Measurements from ENCODE around the gene MBOAT1. TPM values are rescaled to one million over a fixed set of nuclear protein-coding genes. Genes with fewer than 3 reads are reported as not detected.

The MBOAT1 gene
- total RNA-seq, 1 donor from 2014 or later = 6.4 TPM

DNA sequence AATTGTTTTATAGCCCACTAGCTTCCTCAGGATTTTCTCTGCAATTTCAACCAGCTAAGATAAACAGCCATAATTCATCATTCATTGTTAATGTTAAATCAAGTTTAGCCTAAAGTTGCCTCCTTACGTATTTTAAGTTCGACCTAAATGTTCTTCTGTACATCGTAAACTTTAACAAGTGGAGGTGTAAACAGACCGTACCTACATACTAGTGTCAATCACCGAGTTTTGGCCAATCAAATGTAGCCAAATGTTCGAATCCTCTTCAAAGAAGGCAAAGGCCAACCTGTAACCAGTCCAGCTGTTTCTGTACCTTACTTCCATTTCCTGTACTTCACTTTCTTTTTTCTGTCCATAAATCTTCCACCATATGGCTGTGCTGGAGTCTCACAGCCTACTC lies 13.5 kb downstream of the MBOAT1 start:
- FAIRE-seq (no peak), DNase-seq (ENCODE audit: low read depth) (no peak)
- Histone ChIP-seq H3K27ac (ENCODE audit: low read depth, low read length) (no peak overlapping the region), H3K4me1 (ENCODE audit: insufficient read depth, low read length) (no peaks in the 10 kb centered on the region), H3K9ac (ENCODE audit: low read length) (no peak overlapping the region), H3K27me3 (ENCODE audit: insufficient read depth, low read length) (no peaks in the 10 kb centered on the region), H3K79me2 (ENCODE audit: insufficient read depth, low read length) (no peaks in the 10 kb centered on the region), H3K4me2 (ENCODE audit: low read length) (no peak overlapping the region), H3K9me3 (ENCODE audit: insufficient read depth, low read depth, low read length) (no peaks in the 10 kb centered on the region), H3K4me3 (ENCODE audit: insufficient read depth, low read depth, low read length) (no peak overlapping the region), H2AFZ (ENCODE audit: low read depth, low read length) (no peak overlapping the region), H3K36me3 (ENCODE audit: insufficient read depth, low read length) (no peaks in the 10 kb centered on the region), H4K20me1 (ENCODE audit: insufficient read depth, low read length) (no peaks in the 10 kb centered on the region)
- no peak overlapping the region for H3K27ac Mint-ChIP-seq (ENCODE audit: unreplicated experiment)
- no peaks in the 10 kb centered on the region for H3K27me3 Mint-ChIP-seq (ENCODE audit: low read depth, unreplicated experiment)
- no peak for TF ChIP-seq EZH2 (IDR thresholded peaks at IDR 0.05; ENCODE audit: insufficient read depth, low read length)
- TF ChIP-seq, protein P1, sequence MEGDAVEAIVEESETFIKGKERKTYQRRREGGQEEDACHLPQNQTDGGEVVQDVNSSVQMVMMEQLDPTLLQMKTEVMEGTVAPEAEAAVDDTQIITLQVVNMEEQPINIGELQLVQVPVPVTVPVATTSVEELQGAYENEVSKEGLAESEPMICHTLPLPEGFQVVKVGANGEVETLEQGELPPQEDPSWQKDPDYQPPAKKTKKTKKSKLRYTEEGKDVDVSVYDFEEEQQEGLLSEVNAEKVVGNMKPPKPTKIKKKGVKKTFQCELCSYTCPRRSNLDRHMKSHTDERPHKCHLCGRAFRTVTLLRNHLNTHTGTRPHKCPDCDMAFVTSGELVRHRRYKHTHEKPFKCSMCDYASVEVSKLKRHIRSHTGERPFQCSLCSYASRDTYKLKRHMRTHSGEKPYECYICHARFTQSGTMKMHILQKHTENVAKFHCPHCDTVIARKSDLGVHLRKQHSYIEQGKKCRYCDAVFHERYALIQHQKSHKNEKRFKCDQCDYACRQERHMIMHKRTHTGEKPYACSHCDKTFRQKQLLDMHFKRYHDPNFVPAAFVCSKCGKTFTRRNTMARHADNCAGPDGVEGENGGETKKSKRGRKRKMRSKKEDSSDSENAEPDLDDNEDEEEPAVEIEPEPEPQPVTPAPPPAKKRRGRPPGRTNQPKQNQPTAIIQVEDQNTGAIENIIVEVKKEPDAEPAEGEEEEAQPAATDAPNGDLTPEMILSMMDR (IDR thresholded peaks at IDR 0.05; ENCODE audit: insufficient read depth, low read depth, low read length) = no peak
- no peak overlapping the region for H3K4me3 Mint-ChIP-seq (ENCODE audit: unreplicated experiment)
- peaks cover 10% of the 10 kb centered on the region for H3K4me1 Mint-ChIP-seq (ENCODE audit: low read depth, unreplicated experiment)
- H3K36me3 Mint-ChIP-seq (ENCODE audit: low read depth, unreplicated experiment) = no peaks in the 10 kb centered on the region
- peaks cover 5% of the 10 kb centered on the region for H3K9me3 Mint-ChIP-seq (ENCODE audit: unreplicated experiment)

DNA sequence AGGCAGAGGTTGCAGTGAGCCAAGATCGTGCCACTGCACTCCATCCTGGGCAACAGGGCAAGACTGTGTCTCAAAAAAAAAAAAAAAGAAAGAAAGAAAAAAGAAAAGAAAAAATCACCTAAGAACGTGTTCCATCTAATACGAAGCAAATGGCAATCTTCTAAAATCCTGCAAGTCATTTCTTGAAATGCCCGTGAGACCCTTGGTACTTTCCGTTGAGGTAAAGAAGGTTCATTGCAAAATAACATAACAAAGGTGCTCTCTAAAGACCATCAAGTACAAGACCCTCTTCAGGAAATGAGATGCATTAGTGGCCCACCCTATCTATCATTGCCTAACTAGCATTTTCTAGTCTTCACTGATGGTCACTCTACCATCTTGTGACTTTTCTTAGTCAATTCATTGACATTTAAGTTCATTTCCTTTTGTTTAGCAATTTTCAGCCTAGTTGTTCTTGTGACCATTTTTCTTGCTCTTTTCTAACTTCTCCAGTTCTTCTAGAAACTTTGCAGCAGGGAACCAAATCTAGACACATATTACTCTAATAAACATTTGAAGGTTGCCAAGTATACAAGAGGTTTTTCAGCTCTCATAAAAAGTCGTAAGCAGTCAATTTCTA lies 14.0 kb downstream of the MBOAT1 start:
- Histone ChIP-seq H3K27me3 (ENCODE audit: insufficient read depth, low read length) (no peaks in the 10 kb centered on the region), H3K4me2 (ENCODE audit: low read length) (no peak overlapping the region), H2AFZ (ENCODE audit: low read depth, low read length) (no peak overlapping the region)

DNA sequence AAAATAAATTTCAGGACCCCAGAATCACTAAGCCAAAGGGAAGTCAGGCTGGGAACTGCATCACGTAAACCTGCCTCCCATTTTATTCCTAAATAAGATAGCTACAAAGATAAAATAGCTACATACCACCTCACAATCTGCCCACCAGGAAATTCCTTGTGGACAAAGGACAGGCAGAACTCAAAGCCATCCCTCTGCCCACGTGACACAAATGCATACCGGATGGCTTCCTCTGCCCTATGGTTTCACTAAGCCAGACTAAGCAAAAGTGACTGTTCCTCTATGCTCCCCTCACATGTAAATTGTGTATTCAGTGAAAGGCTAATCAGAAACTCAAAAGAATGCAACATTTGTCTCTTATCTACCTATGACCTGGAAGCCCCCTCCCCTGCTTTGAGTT lies 15.0 kb downstream of the MBOAT1 start:
- no peak overlapping the region for H3K4me3 Mint-ChIP-seq (ENCODE audit: unreplicated experiment)
- Histone ChIP-seq H3K4me1 (ENCODE audit: insufficient read depth, low read length) (no peaks in the 10 kb centered on the region), H3K9ac (ENCODE audit: low read length) (no peak overlapping the region), H3K9me3 (ENCODE audit: insufficient read depth, low read depth, low read length) (no peaks in the 10 kb centered on the region), H2AFZ (ENCODE audit: low read depth, low read length) (no peak overlapping the region), H3K4me2 (ENCODE audit: low read length) (no peak overlapping the region), H3K79me2 (ENCODE audit: insufficient read depth, low read length) (no peaks in the 10 kb centered on the region), H3K27me3 (ENCODE audit: insufficient read depth, low read length) (no peaks in the 10 kb centered on the region), H3K27ac (ENCODE audit: low read depth, low read length) (no peak overlapping the region), H3K4me3 (ENCODE audit: insufficient read depth, low read depth, low read length) (no peak overlapping the region), H3K36me3 (ENCODE audit: insufficient read depth, low read length) (no peaks in the 10 kb centered on the region), H4K20me1 (ENCODE audit: insufficient read depth, low read length) (no peaks in the 10 kb centered on the region)
- FAIRE-seq (no peak), DNase-seq (ENCODE audit: low read depth) (peak; percentile 26)
- no peaks in the 10 kb centered on the region for H3K36me3 Mint-ChIP-seq (ENCODE audit: low read depth, unreplicated experiment)
- H3K27ac Mint-ChIP-seq (ENCODE audit: unreplicated experiment) = no peak overlapping the region
- peaks cover 5% of the 10 kb centered on the region for H3K9me3 Mint-ChIP-seq (ENCODE audit: unreplicated experiment)
- TF ChIP-seq EZH2 (IDR thresholded peaks at IDR 0.05; ENCODE audit: insufficient read depth, low read length) = no peak
- TF ChIP-seq, protein P1 (IDR thresholded peaks at IDR 0.05; ENCODE audit: insufficient read depth, low read depth, low read length) = no peak
- H3K27me3 Mint-ChIP-seq (ENCODE audit: low read depth, unreplicated experiment) = no peaks in the 10 kb centered on the region
- peaks cover 11% of the 10 kb centered on the region for H3K4me1 Mint-ChIP-seq (ENCODE audit: low read depth, unreplicated experiment)

More for the DNA sequence above, 14.0 kb downstream of the MBOAT1 start:
- no peaks in the 10 kb centered on the region for H3K36me3 ChIP-seq (ENCODE audit: insufficient read depth, low read length)
- H3K27ac ChIP-seq (ENCODE audit: low read depth, low read length) = no peak overlapping the region
- no peaks in the 10 kb centered on the region for H3K79me2 ChIP-seq (ENCODE audit: insufficient read depth, low read length)
- Mint-ChIP-seq H3K4me1 (ENCODE audit: low read depth, unreplicated experiment) (peaks cover 10% of the 10 kb centered on the region), H3K36me3 (ENCODE audit: low read depth, unreplicated experiment) (no peaks in the 10 kb centered on the region), H3K27ac (ENCODE audit: unreplicated experiment) (no peak overlapping the region), H3K9me3 (ENCODE audit: unreplicated experiment) (peaks cover 5% of the 10 kb centered on the region), H3K4me3 (ENCODE audit: unreplicated experiment) (no peak overlapping the region), H3K27me3 (ENCODE audit: low read depth, unreplicated experiment) (no peaks in the 10 kb centered on the region)
- H4K20me1 ChIP-seq (ENCODE audit: insufficient read depth, low read length) = no peaks in the 10 kb centered on the region
- no peak for DNase-seq (ENCODE audit: low read depth)
- no peaks in the 10 kb centered on the region for H3K4me1 ChIP-seq (ENCODE audit: insufficient read depth, low read length)
- H3K9ac ChIP-seq (ENCODE audit: low read length) = no peak overlapping the region
- no peak overlapping the region for H3K4me3 ChIP-seq (ENCODE audit: insufficient read depth, low read depth, low read length)
- FAIRE-seq = no peak
- H3K9me3 ChIP-seq (ENCODE audit: insufficient read depth, low read depth, low read length) = no peaks in the 10 kb centered on the region
- TF ChIP-seq, protein P1 (IDR thresholded peaks at IDR 0.05; ENCODE audit: insufficient read depth, low read depth, low read length) = no peak
- no peak for TF ChIP-seq EZH2 (IDR thresholded peaks at IDR 0.05; ENCODE audit: insufficient read depth, low read length)

Measured in astrocyte (in vitro differentiated cells and primary cell).